Upper lobe of left lung (tissue), 4 donors: ENCODE measurements around the gene PDK2.

ENCODE experiments used
- CTCF ChIP-seq, 6 experiments: fragments of 450-650 bp in 4 of 6; fragments of 200-600 bp in 2 of 6; sonication (generic) in 2 of 6; IDR thresholded peaks; one replicate each; pipeline ENCODE4 v1.5.1; 2016 to 2019; ENCODE audit warnings: antibody characterized with exemption in 6 of 6
- POLR2AphosphoS5 ChIP-seq, 2 donors: sonication (generic); formaldehyde crosslinking; IDR thresholded peaks; one replicate each; pipeline ENCODE4 v1.5.1; 2017; ENCODE audit warnings: antibody characterized with exemption in 2 of 2

GRCh38 chr17:50152736-50153135 lies 57.6 kb downstream of the PDK2 start:
- TF ChIP-seq POLR2AphosphoS5 (IDR thresholded peaks at IDR 0.05) (no peak), CTCF (IDR thresholded peaks at IDR 0.05) (no peak)
